Mesodermal cell (in vitro differentiated cells): ENCODE measurements around the gene SLC2A9. TPM values are rescaled to one million over a fixed set of nuclear protein-coding genes. Genes with fewer than 3 reads are reported as not detected.

ENCODE experiments used
- H3K27ac ChIP-seq: 2 replicates; pipeline ENCODE4 v1.7.0; 2013; ENCODE audit warnings: mild to moderate bottlenecking, low read depth, low read length, moderate library complexity; ENCODE audit not compliant: severe bottlenecking
- H3K36me3 ChIP-seq: 2 replicates; pipeline ENCODE4 v1.7.1; 2013; ENCODE audit warnings: mild to moderate bottlenecking, low read length, moderate library complexity; ENCODE audit not compliant: control insufficient read depth, insufficient read depth
- H3K4me1 ChIP-seq: one replicate; pipeline ENCODE4 v1.7.1; 2013; ENCODE audit warnings: mild to moderate bottlenecking, low read length; ENCODE audit not compliant: insufficient read depth, control insufficient read depth, poor library complexity, severe bottlenecking
- H3K4me3 ChIP-seq: 2 replicates; pipeline ENCODE4 v1.7.0; 2013; ENCODE audit warnings: low read length, control low read depth, mild to moderate bottlenecking; ENCODE audit not compliant: insufficient read depth, poor library complexity, severe bottlenecking; ENCODE audit errors: extremely low read depth
- H3K9me3 ChIP-seq: 2 replicates; pipeline ENCODE4 v1.7.1; 2013; ENCODE audit warnings: mild to moderate bottlenecking, low read length, moderate library complexity; ENCODE audit not compliant: control insufficient read depth
- WGBS, 2 experiments: methylation state at CpG; one replicate each; pipeline ENCODE4 v1.1.5; 2013; ENCODE audit warnings: missing lambda C conversion rate in 2 of 2; ENCODE audit not compliant: insufficient coverage in 2 of 2; 5-methylcytosine and 5-hydroxymethylcytosine counted together
- polyA plus RNA-seq, 2 experiments: library from polyadenylated mRNA; stranded (reverse); fragments of 50-300 nt; gene quantifications; one replicate each; pipeline ENCODE4 v1.2.3, GENCODE V29; 2013

The SLC2A9 gene
- polyA plus RNA-seq (2013, experiment 1 of 2): 0.15 TPM
- polyA plus RNA-seq (2013, experiment 2 of 2): not detected

DNA sequence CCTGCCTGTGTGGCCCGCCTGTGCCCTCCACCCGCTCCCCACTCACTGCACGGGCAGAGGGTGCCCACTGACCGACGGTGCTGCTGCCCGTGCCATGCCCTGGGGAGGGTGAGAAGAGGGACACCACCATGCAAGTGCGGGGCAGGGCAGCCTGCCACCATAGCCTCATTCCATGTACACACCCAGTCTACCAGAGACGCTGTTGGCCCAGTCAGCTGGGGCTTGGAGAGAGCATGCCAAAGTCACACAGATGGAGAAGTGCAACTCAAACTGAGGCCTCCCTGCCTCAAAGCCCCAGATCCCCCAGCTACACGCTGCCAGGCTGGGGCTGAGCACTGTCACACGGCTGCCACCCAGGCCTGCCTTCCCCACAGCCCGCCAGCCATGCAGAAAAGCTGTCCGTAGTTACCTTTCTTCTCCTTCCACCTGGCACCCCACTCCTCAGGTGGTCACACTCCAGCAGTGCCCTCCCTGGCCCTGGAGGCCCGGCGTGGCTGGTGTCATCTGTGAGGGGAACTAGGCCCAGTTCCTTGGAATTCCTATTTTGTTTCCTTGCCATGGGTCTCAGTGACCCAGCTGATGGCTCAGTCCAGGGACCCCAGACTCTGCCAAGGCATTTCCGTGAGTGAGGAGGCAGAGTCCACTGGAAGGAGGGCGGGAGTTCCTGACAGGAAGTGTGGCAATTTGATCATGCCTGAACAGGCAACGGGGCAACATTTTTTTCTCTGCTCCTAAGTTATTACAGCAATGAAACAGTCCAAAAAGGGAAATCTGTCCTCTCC, at the start of gene SLC2A9:
Gene SLC2A9 (minus strand): TSS at position 627 of the 782 bp plus-strand sequence. CDS start 68 bp downstream, at position 559.
- Histone ChIP-seq H3K36me3 (no peaks in the 10 kb centered on the region), H3K4me1 (peaks cover 32% of the 10 kb centered on the region), H3K9me3 (no peaks in the 10 kb centered on the region), H3K27ac (no peak within 1 kb of the TSS), H3K4me3 (no peak within 1 kb of the TSS)
- WGBS, 2 experiments: 83 to 84% methylated on average over 9 to 14 of the region's 17 CpGs

DNA sequence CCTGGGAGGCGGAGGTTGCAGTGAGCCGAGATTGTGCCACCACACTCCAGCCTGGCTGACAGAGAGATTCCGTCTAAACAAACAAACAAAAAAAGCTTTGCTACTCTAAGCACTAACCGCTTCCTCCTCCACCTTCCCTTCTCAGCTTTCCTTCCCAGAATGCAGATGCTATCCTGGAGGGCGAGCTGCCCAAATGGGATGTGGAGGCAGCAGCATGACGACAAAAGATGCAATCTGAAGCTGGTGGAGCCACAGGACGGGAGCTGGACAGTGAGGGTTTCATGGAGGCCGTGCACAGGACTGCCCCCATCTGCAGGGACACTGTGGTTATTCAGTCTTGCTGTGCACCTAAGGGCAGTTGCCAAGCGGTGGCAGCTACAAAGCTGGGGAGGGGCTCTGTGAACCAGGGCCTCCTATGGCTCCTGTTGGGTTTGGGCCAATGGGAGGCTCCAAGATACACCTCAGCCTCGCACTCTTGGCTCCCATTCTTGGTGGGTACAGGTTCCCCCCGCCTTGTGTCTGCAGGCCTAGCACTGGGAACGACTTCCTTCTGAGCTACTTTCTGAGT, 47.9 kb upstream of the SLC2A9 start:
- H3K4me3 ChIP-seq: no peak overlapping the region
- no peak overlapping the region for H3K27ac ChIP-seq
- peaks cover 31% of the 10 kb centered on the region for H3K36me3 ChIP-seq
- H3K9me3 ChIP-seq: no peaks in the 10 kb centered on the region
- no peaks in the 10 kb centered on the region for H3K4me1 ChIP-seq
- 90 to 94% methylated on average over 9 to 12 of the region's 12 CpGs for WGBS, 2 experiments

DNA sequence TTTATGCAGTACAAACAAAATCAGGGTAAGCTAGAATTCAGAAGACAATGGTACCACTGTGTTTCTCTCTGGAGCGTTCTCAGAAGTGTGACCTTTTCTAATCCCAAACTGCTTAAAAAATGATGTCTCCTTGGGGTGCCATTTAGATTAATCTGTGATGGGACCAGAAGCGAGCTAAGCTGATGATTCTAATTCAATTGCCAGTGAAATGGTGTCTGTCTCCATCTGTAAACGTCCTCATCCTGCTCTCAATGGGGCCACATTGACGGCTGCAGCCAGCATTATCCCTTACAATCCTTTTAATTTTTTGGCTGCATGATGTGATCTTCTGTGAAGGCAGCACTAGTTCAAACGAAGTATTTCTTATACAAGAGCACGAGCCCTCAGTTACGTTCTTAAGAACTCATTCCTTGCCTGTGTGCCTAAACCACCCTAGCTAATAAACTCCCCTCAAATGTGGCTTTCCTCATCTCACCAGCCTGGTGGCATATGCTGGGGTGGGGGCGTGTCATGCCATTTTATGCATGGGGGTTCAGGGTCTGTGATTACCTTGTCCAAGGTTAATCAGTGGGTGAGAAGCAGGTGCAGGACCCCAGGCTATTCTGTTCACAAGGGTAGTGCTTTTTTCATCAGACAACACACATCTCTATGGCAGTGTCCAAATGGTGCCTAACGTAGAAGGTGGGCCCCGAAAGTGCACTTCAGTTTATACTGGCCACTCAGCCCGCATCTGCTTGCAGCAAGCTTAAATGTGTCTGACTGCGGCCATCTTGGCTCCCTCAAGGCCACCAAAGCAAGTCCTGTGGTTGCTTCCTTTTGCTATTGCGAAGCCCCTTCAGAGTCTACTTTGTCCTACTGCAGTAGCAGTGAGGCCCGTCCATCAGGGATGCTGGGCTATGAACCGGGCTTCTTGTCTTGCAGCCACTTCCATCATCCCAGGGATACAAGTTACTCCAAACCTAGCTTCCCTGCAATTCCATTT, 45.7 kb upstream of the SLC2A9 start:
- Histone ChIP-seq H3K27ac (no peak overlapping the region), H3K4me3 (no peak overlapping the region), H3K36me3 (peaks cover 10% of the 10 kb centered on the region), H3K9me3 (no peaks in the 10 kb centered on the region), H3K4me1 (no peaks in the 10 kb centered on the region)
- 95 to 96% methylated on average over 12 of the region's 15 CpGs for WGBS, 2 experiments

DNA sequence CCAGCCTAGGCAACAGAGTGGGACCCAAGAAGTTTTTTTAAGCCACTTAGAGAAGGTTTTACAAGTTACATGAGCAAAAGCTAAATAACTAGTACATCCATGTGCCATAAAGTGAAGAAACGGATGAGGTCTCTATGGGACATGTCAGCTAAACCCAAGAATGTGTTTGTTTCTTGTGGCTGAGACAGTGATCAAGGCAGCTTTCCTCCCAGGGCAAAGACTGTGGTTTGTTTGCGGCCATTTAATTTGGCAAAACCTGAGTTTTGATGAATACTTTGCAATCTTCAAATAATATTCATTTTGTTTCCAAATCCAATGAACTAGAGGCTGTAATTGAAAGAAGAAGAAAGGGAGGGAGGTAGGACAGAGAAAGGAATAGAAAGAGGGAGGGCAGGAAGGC, 44.9 kb upstream of the SLC2A9 start:
- 100% methylated on average over 1 of the region's 2 CpGs; no CpG with 5 or more reads in 1 of the 2 experiments for WGBS, 2 experiments
- Histone ChIP-seq H3K4me3 (no peak overlapping the region), H3K27ac (no peak overlapping the region)

DNA sequence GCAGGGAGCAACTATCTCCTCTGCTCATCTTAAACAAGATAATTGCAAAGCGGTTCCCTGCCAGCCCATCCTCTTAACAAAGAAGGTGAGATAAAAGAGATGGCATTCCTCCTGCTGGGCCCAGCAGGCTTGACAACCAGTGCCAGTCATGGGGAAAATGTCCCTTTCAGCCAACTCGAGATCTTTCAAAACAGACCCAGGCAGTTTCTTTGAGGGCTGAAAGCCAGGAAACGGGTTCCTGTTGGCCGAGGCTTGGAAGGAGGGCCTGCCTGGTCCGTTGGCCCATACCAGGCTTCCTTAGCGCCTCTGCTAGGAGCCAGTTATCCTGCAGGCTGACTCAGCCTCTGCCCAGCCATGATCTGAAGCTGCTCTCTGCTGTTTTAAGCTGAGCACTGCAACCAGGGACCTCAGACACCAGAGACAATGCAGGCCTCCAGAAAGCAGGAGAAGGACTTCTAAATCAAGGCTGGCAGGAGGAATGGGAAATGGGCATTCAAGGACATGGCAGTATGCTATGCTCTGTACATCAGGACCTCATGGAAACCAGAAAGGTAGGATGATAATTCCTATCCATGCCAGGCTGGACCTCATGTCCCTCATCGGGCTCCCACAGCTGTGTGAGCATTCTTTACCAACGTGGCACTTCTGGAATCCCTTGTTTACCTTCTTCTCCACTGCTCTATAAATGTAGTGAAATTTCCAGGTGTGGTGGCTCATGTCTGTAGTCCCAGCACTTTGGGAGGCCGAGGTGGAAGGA, 42.4 kb upstream of the SLC2A9 start:
- H3K36me3 ChIP-seq: peaks cover 4% of the 10 kb centered on the region
- H3K4me1 ChIP-seq: no peaks in the 10 kb centered on the region
- no peak overlapping the region for H3K4me3 ChIP-seq
- 9 to 25% methylated on average over 6 of the region's 9 CpGs for WGBS, 2 experiments
- no peaks in the 10 kb centered on the region for H3K9me3 ChIP-seq
- H3K27ac ChIP-seq: no peak overlapping the region

More for the DNA sequence above, 44.9 kb upstream of the SLC2A9 start:
- Histone ChIP-seq H3K9me3 (no peaks in the 10 kb centered on the region), H3K36me3 (peaks cover 9% of the 10 kb centered on the region), H3K4me1 (no peaks in the 10 kb centered on the region)

DNA sequence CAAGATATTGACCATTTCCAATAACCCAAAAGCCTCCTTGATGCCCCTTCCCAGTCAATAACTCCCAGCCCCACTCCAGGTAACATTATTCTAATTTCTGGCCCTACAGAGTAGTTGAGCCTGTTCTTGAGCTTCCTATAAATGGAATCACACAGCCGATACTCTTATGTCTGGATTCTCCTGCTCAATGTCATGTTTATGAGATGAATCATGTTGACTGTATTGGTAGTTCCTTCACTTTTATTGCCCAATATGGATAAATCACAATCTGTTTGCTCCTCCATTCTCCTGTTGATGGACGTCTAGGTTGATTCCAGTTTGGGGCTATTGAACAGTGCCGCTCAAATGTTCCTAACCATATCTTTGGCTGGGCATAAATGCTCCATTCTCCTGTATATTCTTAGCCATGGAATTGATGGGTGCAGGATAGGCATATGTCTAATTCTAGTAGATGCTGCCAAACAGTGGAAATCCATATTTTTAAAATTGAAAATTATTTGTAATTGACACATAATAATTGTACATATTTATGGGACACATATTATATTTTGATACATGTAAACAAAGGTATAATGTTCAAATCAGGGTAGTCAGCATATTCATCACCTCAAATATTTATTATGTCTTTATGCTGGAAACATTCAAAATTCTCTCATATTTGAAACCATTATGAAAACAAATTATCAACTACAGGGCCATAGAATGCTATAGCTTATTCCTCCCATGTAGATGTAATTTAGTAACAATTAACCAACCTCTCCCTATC, 40.5 kb upstream of the SLC2A9 start:
- 90 to 100% methylated on average over 1 to 2 of the region's 3 CpGs for WGBS, 2 experiments
- H3K36me3 ChIP-seq: no peaks in the 10 kb centered on the region

DNA sequence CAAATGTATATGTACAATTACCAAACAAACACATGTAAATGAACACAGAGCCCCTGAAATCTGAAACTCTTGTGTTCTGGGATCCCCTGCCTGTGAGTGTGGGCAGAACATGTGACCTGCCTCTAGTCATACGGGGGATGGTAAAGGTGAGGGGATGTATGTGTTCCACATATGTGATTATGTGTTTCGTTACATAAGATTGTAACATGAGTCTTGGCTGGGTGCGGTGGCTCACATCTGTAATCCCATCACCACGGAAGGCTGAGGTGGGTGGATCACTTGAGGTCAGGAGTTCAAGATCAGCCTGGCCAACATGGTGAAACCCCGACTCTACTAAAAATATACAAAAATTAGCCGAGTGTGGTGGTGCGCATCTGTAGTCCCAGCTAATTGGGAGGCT, 37.1 kb upstream of the SLC2A9 start:
- Histone ChIP-seq H3K36me3 (no peaks in the 10 kb centered on the region), H3K4me1 (no peaks in the 10 kb centered on the region), H3K27ac (no peak overlapping the region), H3K4me3 (no peak overlapping the region), H3K9me3 (no peaks in the 10 kb centered on the region)
- WGBS, 2 experiments: 90 to 94% methylated on average over 5 of the region's 7 CpGs

More for the DNA sequence above, 40.5 kb upstream of the SLC2A9 start:
- Histone ChIP-seq H3K27ac (no peak overlapping the region), H3K4me1 (no peaks in the 10 kb centered on the region), H3K4me3 (no peak overlapping the region), H3K9me3 (no peaks in the 10 kb centered on the region)

DNA sequence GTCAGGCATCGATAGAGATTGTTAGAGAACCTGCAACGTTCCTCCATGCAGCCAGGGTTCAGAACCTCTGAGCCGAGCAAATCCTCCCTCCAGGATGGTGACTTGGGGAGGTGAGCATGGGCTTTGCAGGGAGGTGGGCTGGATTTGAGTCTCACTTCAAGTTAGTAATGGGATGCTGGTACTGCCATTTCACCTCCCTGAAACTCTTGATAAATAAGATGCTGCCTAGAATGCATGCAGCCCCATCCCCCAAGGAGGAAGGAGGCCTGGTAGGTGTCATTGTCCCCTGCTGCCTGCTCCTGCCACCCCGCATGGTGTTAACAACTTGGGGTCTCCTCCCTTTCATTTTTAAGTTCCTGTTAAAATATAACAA, 35.7 kb upstream of the SLC2A9 start:
- Histone ChIP-seq H3K9me3 (no peaks in the 10 kb centered on the region), H3K4me1 (no peaks in the 10 kb centered on the region), H3K4me3 (no peak overlapping the region), H3K36me3 (no peaks in the 10 kb centered on the region), H3K27ac (no peak overlapping the region)
- WGBS, 2 experiments: 81 to 93% methylated on average over 3 of the region's 4 CpGs

DNA sequence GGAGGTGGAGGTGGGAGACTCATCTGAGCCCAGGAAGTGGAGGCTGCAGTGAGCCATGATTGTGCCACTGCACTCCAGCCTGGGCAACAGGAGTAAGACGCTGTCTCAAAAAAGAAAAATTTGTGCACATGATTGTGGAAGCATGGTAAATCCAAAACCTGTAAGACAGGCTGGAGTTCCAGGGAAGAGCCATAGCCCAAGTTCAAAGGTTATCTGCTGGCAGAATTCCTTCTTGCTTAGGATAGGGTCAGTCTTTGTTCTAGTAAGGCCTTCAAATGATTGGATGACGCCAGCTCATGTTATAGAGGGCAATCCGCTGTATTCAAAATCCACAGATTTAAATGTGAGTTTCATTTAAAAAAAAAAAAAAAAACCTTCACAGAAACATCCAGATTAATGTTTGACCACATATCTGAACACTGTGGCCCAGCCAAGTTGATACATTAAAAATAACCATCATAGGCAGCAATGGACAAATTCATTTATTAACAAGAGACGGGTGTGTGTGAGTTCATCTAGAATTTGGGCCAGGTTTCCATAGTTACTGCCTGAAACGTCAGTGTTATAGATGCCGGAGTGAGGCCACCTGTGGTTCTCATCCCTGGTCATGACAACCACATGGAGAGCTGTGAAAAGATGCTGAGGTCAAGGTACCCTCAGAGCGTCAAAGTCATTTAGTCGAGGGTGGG, 35.2 kb upstream of the SLC2A9 start:
- Histone ChIP-seq H3K27ac (no peak overlapping the region), H3K36me3 (no peaks in the 10 kb centered on the region), H3K4me1 (no peaks in the 10 kb centered on the region), H3K4me3 (no peak overlapping the region), H3K9me3 (no peaks in the 10 kb centered on the region)
- 85% methylated on average over 5 to 7 of the region's 8 CpGs for WGBS, 2 experiments
